SK-N-SH (cell line): Measurements from ENCODE around the gene OR5L2. TPM values are rescaled to one million over a fixed set of nuclear protein-coding genes. Genes with fewer than 3 reads are reported as not detected.
A peak's percentile ranks its signal among the peaks of the same experiment; 100 is the strongest.
"Not testable (repeated sequence)": the region's sequence is repeated elsewhere in the genome, so short reads cannot be mapped to it uniquely, and the experiment has no call there.

Experiments used
- CTCF ChIA-PET: fragments of 300-600, 350-600 bp; formaldehyde crosslinking; extraction: SDS; loops from one replicate; lab custom pipeline; 2021; lab: Yijun Ruan, JAX
- POLR2A ChIA-PET: fragments of 350-600 bp; sonication (Branson Sonifier 250); formaldehyde crosslinking; extraction: SDS; loops from one replicate; lab custom pipeline; 2020; ENCODE audit warnings: antibody characterized with exemption, inconsistent platforms; lab: Yijun Ruan, JAX
- DNase-seq: peaks from one replicate; pipeline ENCODE4 v3.0.0; 2012
- H2AFZ ChIP-seq: fragments of 200-600 bp; sonication (generic); 2 replicates; pipeline ENCODE4 v1.8.1; 2016; ENCODE audit warnings: antibody characterized with exemption, mild to moderate bottlenecking, low read depth
- H3F3A ChIP-seq: fragments of 200-600 bp; sonication (generic); replicated peaks from 2 replicates; pipeline ENCODE3; 2016; ENCODE audit warnings: antibody characterized with exemption, mild to moderate bottlenecking; ENCODE audit not compliant: insufficient read depth
- H3K27ac ChIP-seq, 2 experiments: fragments of 200-500 bp in 1 of 2; fragments of 200-600 bp in 1 of 2; sonication (Bioruptor generic) in 1 of 2; sonication (generic), shearing (Covaris generic) in 1 of 2; 2 replicates each; pipeline versions ENCODE4 v1.5.1 to v1.6.1; 2014 to 2016; ENCODE audit warnings: low read depth in 2 of 2, inconsistent platforms in 1 of 2, low read length in 1 of 2, mild to moderate bottlenecking in 1 of 2, mixed read lengths in 1 of 2
- H3K27me3 ChIP-seq: fragments of 200-600 bp; sonication (generic), shearing (Covaris generic); 2 replicates; pipeline ENCODE4 v1.6.1; 2016; ENCODE audit warnings: mixed run types; ENCODE audit not compliant: insufficient read depth
- H3K36me3 ChIP-seq, 2 experiments: fragments of 200-500 bp in 1 of 2; fragments of 200-600 bp in 1 of 2; sonication (Bioruptor generic) in 1 of 2; sonication (generic) in 1 of 2; replicated peaks in 1 of 2; 2 replicates each; pipeline versions ENCODE3 to v1.5.1; 2014 to 2016; ENCODE audit warnings: low read length in 1 of 2, mild to moderate bottlenecking in 1 of 2; ENCODE audit not compliant: insufficient read depth in 2 of 2, control insufficient read depth in 1 of 2
- H3K4me1 ChIP-seq, 2 experiments: fragments of 200-500 bp in 1 of 2; fragments of 200-600 bp in 1 of 2; sonication (Bioruptor generic) in 1 of 2; sonication (generic), shearing (Covaris generic) in 1 of 2; 2 replicates each; pipeline versions ENCODE4 v1.5.1 to v1.6.1; 2014 to 2016; ENCODE audit warnings: low read depth in 1 of 2, low read length in 1 of 2, mixed run types in 1 of 2; ENCODE audit not compliant: insufficient read depth in 2 of 2, control insufficient read depth in 1 of 2
- H3K4me2 ChIP-seq: fragments of 200-600 bp; sonication (generic), shearing (Covaris generic); 2 replicates; pipeline ENCODE4 v1.6.1; 2017; ENCODE audit warnings: mixed run types
- H3K4me3 ChIP-seq, 2 experiments: fragments of 200-500 bp in 1 of 2; fragments of 200-600 bp in 1 of 2; sonication (Bioruptor generic) in 1 of 2; sonication (generic), shearing (Covaris generic) in 1 of 2; 2 replicates each; pipeline versions ENCODE4 v1.5.1 to v1.8.1; 2014 to 2016; ENCODE audit warnings: low read depth in 2 of 2, inconsistent platforms in 1 of 2, low read length in 1 of 2, mild to moderate bottlenecking in 1 of 2, mixed read lengths in 1 of 2, moderate library complexity in 1 of 2
- H3K79me2 ChIP-seq: fragments of 200-600 bp; sonication (generic); 2 replicates; pipeline ENCODE4 v1.8.1; 2017; ENCODE audit warnings: mild to moderate bottlenecking; ENCODE audit not compliant: insufficient read depth
- H3K9ac ChIP-seq: fragments of 200-600 bp; sonication (generic); 2 replicates; pipeline ENCODE4 v1.6.1; 2017; ENCODE audit warnings: mixed run types
- H3K9me2 ChIP-seq: fragments of 200-600 bp; sonication (generic); 2 replicates; pipeline ENCODE4 v1.6.1; 2017; ENCODE audit warnings: mixed run types
- H3K9me3 ChIP-seq: fragments of 200-600 bp; sonication (generic); 2 replicates; pipeline ENCODE4 v1.6.1; 2017; ENCODE audit warnings: mixed run types, mild to moderate bottlenecking, moderate library complexity
- H4K20me1 ChIP-seq: fragments of 200-600 bp; sonication (generic); 2 replicates; pipeline ENCODE4 v1.6.1; 2017; ENCODE audit warnings: mild to moderate bottlenecking, mixed run types; ENCODE audit not compliant: insufficient read depth
- RAD21 ChIP-seq: IDR thresholded peaks from 2 replicates; pipeline ENCODE4 v1.6.1; 2012; ENCODE audit warnings: mild to moderate bottlenecking, low read length
- WGBS: methylation state at CpG from one replicate; pipeline ENCODE4 v1.1.6; 2017; ENCODE audit warnings: low lambda C conversion rate; 5-methylcytosine and 5-hydroxymethylcytosine counted together
- polyA plus RNA-seq, 3 experiments: library from polyadenylated mRNA; depleted of rRNA; stranded (reverse); fragments of >200 nt; gene quantifications; 2 replicates each; pipeline ENCODE4 v1.2.3, GENCODE V29; 2012
- small RNA-seq, 7 experiments: library from RNA; depleted of rRNA; stranded (forward); fragments of <200 nt; gene quantifications; one replicate each; pipeline ENCODE3, GENCODE V24; 2012

OR5L2 gene
- polyA plus RNA-seq, 1 of the 3 experiments (the other 2 are of a cell fraction) = not detected

DNA sequence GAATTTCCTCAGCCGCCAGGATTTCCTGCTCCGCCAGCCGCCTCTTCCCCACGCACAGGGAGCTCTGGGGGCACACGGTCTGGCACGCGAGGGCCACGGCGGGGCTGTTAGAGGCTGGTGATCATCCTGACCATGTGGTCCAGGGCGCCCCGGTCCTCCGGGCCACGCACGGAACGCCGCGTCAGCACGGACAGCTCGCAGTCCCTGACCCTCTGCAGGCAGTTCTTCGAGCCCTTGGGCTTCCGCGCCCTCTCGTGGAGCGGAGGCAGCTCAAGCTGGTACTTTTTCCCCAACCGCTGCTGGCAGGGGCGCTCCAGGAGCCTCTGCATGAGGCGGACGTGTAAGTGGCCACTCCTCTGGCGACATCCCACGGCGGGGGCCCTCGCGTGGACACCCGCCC lies 46.1 kb downstream of the OR5L2 start:
- CTCF ChIA-PET = interaction anchor here (1.0 to 1.2 kb wide), 2 partner anchors 32 to 33 kb away, joined by 3 to 4 read pairs; no protein-coding TSS in a partner anchor
- H3K27me3 ChIP-seq, H3K79me2 ChIP-seq, H2AFZ ChIP-seq: not testable (repeated sequence)
- TF ChIP-seq RAD21 = peak; percentile 21
- TF ChIP-seq, all 33 proteins: peak for 1; not testable (repeated sequence) for 32
- 24% methylated on average over 6 of the region's 34 CpGs for WGBS
- DNase-seq = peak; percentile 64
- H3K9ac ChIP-seq, H3K36me3 ChIP-seq, H3F3A ChIP-seq, POLR2A ChIA-PET, H4K20me1 ChIP-seq, H3K9me3 ChIP-seq, H3K9me2 ChIP-seq, H3K4me1 ChIP-seq: not testable (repeated sequence)
- H3K4me2 ChIP-seq = peak overlapping the region; percentile 55; the same call in 1 of the 2 replicates
- peak overlapping the region in 1 of 2 experiments; percentile 45; a peak in 2 of 4 replicates for H3K4me3 ChIP-seq
- peak overlapping the region in 1 of 2 experiments; percentile 60; a peak in 2 of 4 replicates for H3K27ac ChIP-seq

Small RNA genes within 50 kb of the gene (small RNA-seq; reads per million reads assigned to genes)
- gene AC036111.3 = 0 reads per million in 7 experiments

Other genes starting within 250 kb of the OR5L2 start
- gene OR4C11, start 219.6 kb upstream of the OR5L2 start, polyA plus RNA-seq (2012; rRNA removed) = not detected in 2 replicates
- not detected in 2 replicates for gene OR4P4, start 192.1 kb upstream of the OR5L2 start, polyA plus RNA-seq (2012; rRNA removed)
- gene OR4S2, start 178.9 kb upstream of the OR5L2 start, polyA plus RNA-seq (2012; rRNA removed) = not detected in 2 replicates
- gene OR4C6, start 165.0 kb upstream of the OR5L2 start, polyA plus RNA-seq (2012; rRNA removed) = not detected in 2 replicates
- gene OR5D13, start 53.8 kb upstream of the OR5L2 start, polyA plus RNA-seq (2012; rRNA removed) = not detected in 2 replicates
- not detected in 2 replicates for gene OR5D14, start 31.7 kb upstream of the OR5L2 start, polyA plus RNA-seq (2012; rRNA removed)
- not detected in 2 replicates for gene OR5L1, start 15.9 kb upstream of the OR5L2 start, polyA plus RNA-seq (2012; rRNA removed)
- not detected in 2 replicates for gene OR5D18, start 7.6 kb upstream of the OR5L2 start, polyA plus RNA-seq (2012; rRNA removed)
- not detected in 2 replicates for gene OR5D16, start 11.5 kb downstream of the OR5L2 start, polyA plus RNA-seq (2012; rRNA removed)
- gene TRIM51, start 56.1 kb downstream of the OR5L2 start, polyA plus RNA-seq (2012; rRNA removed) = not detected in 2 replicates
- not detected in 2 replicates for gene OR5W2, start 87.4 kb downstream of the OR5L2 start, polyA plus RNA-seq (2012; rRNA removed)
- not detected in 2 replicates for gene OR5I1, start 109.2 kb downstream of the OR5L2 start, polyA plus RNA-seq (2012; rRNA removed)
- gene OR10AG1, start 142.7 kb downstream of the OR5L2 start, polyA plus RNA-seq (2012; rRNA removed) = not detected in 2 replicates
- not detected in 2 replicates for gene OR5F1, start 167.4 kb downstream of the OR5L2 start, polyA plus RNA-seq (2012; rRNA removed)
- not detected in 2 replicates for gene OR5AS1, start 200.4 kb downstream of the OR5L2 start, polyA plus RNA-seq (2012; rRNA removed)